GM23338 (cell line): ENCODE measurements around the gene FIBP. TPM values are rescaled to one million over a fixed set of nuclear protein-coding genes. Genes with fewer than 3 reads are reported as not detected.

Experiments
- ATAC-seq: fragments of 200-7000 bp; cut with Tn5 transposase; 3 replicates; pipeline ENCODE4 v1.9.1; 2020
- DNase-seq: peaks from one replicate; pipeline ENCODE4 v3.0.0-alpha.2; 2015; ENCODE audit warnings: low spot score
- H2AFZ ChIP-seq: fragments of 200-600 bp; sonication (generic); 2 replicates; pipeline ENCODE4 v1.8.0; 2016; ENCODE audit warnings: antibody characterized with exemption, mild to moderate bottlenecking, moderate library complexity
- H3F3A ChIP-seq: fragments of 200-600 bp; sonication (generic); replicated peaks from 2 replicates; pipeline ENCODE4 v1.8.0; 2017; ENCODE audit warnings: antibody characterized with exemption, mixed run types, low read depth
- H3K27ac ChIP-seq: fragments of 200-600 bp; sonication (generic); 2 replicates; pipeline ENCODE4 v1.6.1; 2016; ENCODE audit warnings: low read depth
- H3K27me3 ChIP-seq: fragments of 200-600 bp; sonication (generic); 2 replicates; pipeline ENCODE4 v1.8.0; 2016; ENCODE audit warnings: mild to moderate bottlenecking, mixed run types, moderate library complexity; ENCODE audit not compliant: insufficient read depth
- H3K36me3 ChIP-seq: fragments of 200-600 bp; sonication (generic); 2 replicates; pipeline ENCODE4 v1.8.0; 2016; ENCODE audit warnings: mild to moderate bottlenecking; ENCODE audit not compliant: insufficient read depth
- H3K4me1 ChIP-seq: fragments of 200-600 bp; sonication (generic); 2 replicates; pipeline ENCODE4 v1.8.0; 2016; ENCODE audit warnings: mild to moderate bottlenecking, moderate library complexity; ENCODE audit not compliant: insufficient read depth
- H3K4me2 ChIP-seq: fragments of 200-600 bp; sonication (generic); 2 replicates; pipeline ENCODE4 v1.7.1; 2017; ENCODE audit warnings: mixed run types
- H3K4me3 ChIP-seq: fragments of 200-600 bp; sonication (generic); 2 replicates; pipeline ENCODE4 v1.6.1; 2016; ENCODE audit warnings: mixed run types
- H3K79me2 ChIP-seq: fragments of 200-600 bp; sonication (generic); replicated peaks from 2 replicates; pipeline ENCODE4 v1.8.0; 2017; ENCODE audit warnings: mild to moderate bottlenecking; ENCODE audit not compliant: insufficient read depth
- H3K9me2 ChIP-seq: fragments of 200-600 bp; sonication (generic); 2 replicates; pipeline ENCODE4 v1.8.0; 2017; ENCODE audit not compliant: insufficient read depth
- H4K20me1 ChIP-seq: fragments of 200-600 bp; sonication (generic); replicated peaks from 2 replicates; pipeline ENCODE4 v1.8.0; 2017; ENCODE audit warnings: mild to moderate bottlenecking; ENCODE audit not compliant: insufficient read depth
- H3K27ac Mint-ChIP-seq: 2 replicates; pipeline ENCODE4 v1.8.0; 2020; ENCODE audit warnings: inconsistent platforms, mild to moderate bottlenecking, moderate library complexity, mixed read lengths
- H3K27me3 Mint-ChIP-seq: 3 replicates; pipeline ENCODE4 v1.8.0; 2022; ENCODE audit warnings: low read depth, mild to moderate bottlenecking, moderate library complexity, mixed read lengths, inconsistent platforms; ENCODE audit not compliant: insufficient read depth, poor library complexity
- H3K36me3 Mint-ChIP-seq: 3 replicates; pipeline ENCODE4 v1.8.0; 2021; ENCODE audit warnings: low read depth, mild to moderate bottlenecking, inconsistent platforms, moderate library complexity, mixed read lengths
- H3K4me1 Mint-ChIP-seq: 3 replicates; pipeline ENCODE4 v1.8.0; 2020; ENCODE audit warnings: mild to moderate bottlenecking, inconsistent platforms, mixed read lengths
- H3K4me3 Mint-ChIP-seq: 3 replicates; pipeline ENCODE4 v1.8.0; 2021; ENCODE audit warnings: moderate library complexity, mild to moderate bottlenecking, inconsistent platforms, mixed read lengths
- H3K9me3 Mint-ChIP-seq: 3 replicates; pipeline ENCODE4 v1.8.0; 2020; ENCODE audit warnings: moderate library complexity, mild to moderate bottlenecking, inconsistent platforms, mixed read lengths
- CTCF ChIP-seq, 2 experiments: fragments of 200-600 bp in 1 of 2; sonication (generic) in 1 of 2; conservative IDR thresholded peaks; 2 replicates each; pipeline versions ENCODE4 v1.5.1 to v1.6.1; 2016 to 2017; ENCODE audit warnings: antibody characterized with exemption in 2 of 2, low read depth in 2 of 2, mild to moderate bottlenecking in 2 of 2, moderate library complexity in 1 of 2
- ETS1 ChIP-seq: IDR thresholded peaks from 2 replicates; pipeline ENCODE4 v1.6.1; 2016; ENCODE audit warnings: antibody characterized with exemption
- POLR2AphosphoS5 ChIP-seq: IDR thresholded peaks from 2 replicates; pipeline ENCODE4 v1.6.1; 2016; ENCODE audit warnings: antibody characterized with exemption, low read depth
- ZNF462 ChIP-seq: fragments of 250-450 bp; sonication (Bioruptor Pico); IDR thresholded peaks from 2 replicates; pipeline ENCODE4 v1.5.0; 2020; ENCODE audit warnings: mild to moderate bottlenecking, moderate library complexity
- polyA plus RNA-seq: library from polyadenylated mRNA; unstranded; fragments of >200 nt; fragmentation: Nextera tagmentation; extraction: Ambion mirVana; gene quantifications from 2 replicates; pipeline ENCODE4 v1.2.1, GENCODE V29; 2016
- total RNA-seq: library from RNA; depleted of rRNA; stranded (reverse); fragments of >200 nt; shearing (Covaris generic); gene quantifications from 2 replicates; pipeline ENCODE4 v1.2.3, GENCODE V29; 2014

FIBP gene
- total and polyA plus RNA-seq, 2 experiments from 2014 or later = 79.0 to 102 TPM

- H3K79me2 ChIP-seq = peaks cover 10% of the 10 kb centered on the region
- Mint-ChIP-seq H3K4me3 (peak overlapping the region; percentile 81), H3K36me3 (peaks cover 17% of the 10 kb centered on the region), H3K27me3 (peaks cover 39% of the 10 kb centered on the region), H3K27ac (no peak overlapping the region), H3K9me3 (peaks cover 2% of the 10 kb centered on the region; the same call in 1 of the 3 replicates), H3K4me1 (peaks cover 40% of the 10 kb centered on the region)
- H3F3A ChIP-seq = peaks cover 34% of the 10 kb centered on the region
- TF ChIP-seq ETS1 (peak; percentile 64), ZNF462 (CRISPR knock-in tag) (no peak), CTCF (conservative IDR thresholded peaks at IDR 0.05; ENCODE audit: low read depth in 2 of 2) (peak; percentile 58 to 73), POLR2AphosphoS5 (peak; percentile 71)
- DNase-seq (peak; percentile 83), ATAC-seq (peak; percentile 15)
- peak overlapping the region; percentile 93 for H3K4me3 ChIP-seq
- no peak overlapping the region; the same call in 1 of the 2 replicates for H2AFZ ChIP-seq
- peaks cover 32% of the 10 kb centered on the region for H3K4me1 ChIP-seq
- peak overlapping the region; percentile 89 for H3K4me2 ChIP-seq
- H3K27me3 ChIP-seq = peaks cover 25% of the 10 kb centered on the region
- no peak overlapping the region for H3K27ac ChIP-seq
- H3K9me2 ChIP-seq = no peaks in the 10 kb centered on the region
- H3K36me3 ChIP-seq = peaks cover 3% of the 10 kb centered on the region; the same call in 1 of the 2 replicates
- H4K20me1 ChIP-seq = peaks cover 12% of the 10 kb centered on the region
These were observed 3.2 kb upstream of the FIBP start for GRCh38 chr11:65891219-65892136.
